OCI-M2 (cell line): Measurements from ENCODE around the gene PMM1.
"Not testable (repeated sequence)": the region's sequence is repeated elsewhere in the genome, so short reads cannot be mapped to it uniquely, and the experiment has no call there.

Experiments used
- DNase-seq: peaks from one replicate; lab custom pipeline; 2025; ENCODE audit not compliant: unreplicated experiment; lab: John Stamatoyannopoulos, UW

PMM1 gene

GRCh38 chr22:41564563-41564962, 25.1 kb downstream of the PMM1 start:
- no peak for DNase-seq

- DNase-seq = no peak
Measured at GRCh38 chr22:41563051-41563711, 26.5 kb downstream of the PMM1 start.

- DNase-seq = no peak
Measured at GRCh38 chr22:41562461-41562860, 27.2 kb downstream of the PMM1 start.

- no peak for DNase-seq
Measured at GRCh38 chr22:41561788-41562187, 27.9 kb downstream of the PMM1 start.

- no peak for DNase-seq
Measured at GRCh38 chr22:41561335-41561734, 28.3 kb downstream of the PMM1 start.

- DNase-seq = no peak
Measured at GRCh38 chr22:41560095-41560471, 29.6 kb downstream of the PMM1 start.

- DNase-seq = not testable (repeated sequence)
Measured at GRCh38 chr22:41558241-41558630, 31.4 kb downstream of the PMM1 start.

GRCh38 chr22:41557401-41558240, 32.0 kb downstream of the PMM1 start:
- DNase-seq = no peak

GRCh38 chr22:41556561-41556960, 33.1 kb downstream of the PMM1 start:
- DNase-seq = no peak

- no peak for DNase-seq
Measured at GRCh38 chr22:41555325-41555982, 34.2 kb downstream of the PMM1 start.

- no peak for DNase-seq
Measured at GRCh38 chr22:41551877-41552582, 37.6 kb downstream of the PMM1 start.

- no peak for DNase-seq
Measured at GRCh38 chr22:41550952-41551491, 38.6 kb downstream of the PMM1 start.

- no peak for DNase-seq
Measured at GRCh38 chr22:41548830-41549211, 40.8 kb downstream of the PMM1 start.

- DNase-seq = no peak
Measured at GRCh38 chr22:41544671-41545476, 44.8 kb downstream of the PMM1 start.

GRCh38 chr22:41543854-41544670, 45.6 kb downstream of the PMM1 start, which contains the start of gene POLR3H:
POLR3H (minus strand) TSS chr22:41544470; CDS start chr22:41544101, 369 bp downstream.
- peak; percentile 65 for DNase-seq

GRCh38 chr22:41542224-41542623, 47.4 kb downstream of the PMM1 start:
- no peak for DNase-seq

- DNase-seq = no peak
Measured at GRCh38 chr22:41541484-41541883, 48.2 kb downstream of the PMM1 start.

- DNase-seq = no peak
Measured at GRCh38 chr22:41540365-41540764, 49.3 kb downstream of the PMM1 start.

- no peak for DNase-seq
Measured at GRCh38 chr22:41540006-41540315, 49.7 kb downstream of the PMM1 start.
